GM18951 (cell line): ENCODE results near the gene GPATCH8.

ENCODE experiments used
- POLR2A ChIP-seq: IDR thresholded peaks from 4 replicates; pipeline ENCODE4 v1.6.1; 2011; ENCODE audit warnings: mild to moderate bottlenecking; ENCODE audit not compliant: insufficient read length, insufficient read depth; ENCODE audit errors: extremely low read depth
- in situ Hi-C: fragments of 300-500 bp; cut with MboI; formaldehyde crosslinking; loops from one replicate; pipeline ENCODE4 v1.12.0; 2022; ENCODE audit warnings: low sequenced_read_pairs, mixed read lengths, inconsistent platforms; ENCODE audit not compliant: unreplicated experiment

Gene GPATCH8

DNA sequence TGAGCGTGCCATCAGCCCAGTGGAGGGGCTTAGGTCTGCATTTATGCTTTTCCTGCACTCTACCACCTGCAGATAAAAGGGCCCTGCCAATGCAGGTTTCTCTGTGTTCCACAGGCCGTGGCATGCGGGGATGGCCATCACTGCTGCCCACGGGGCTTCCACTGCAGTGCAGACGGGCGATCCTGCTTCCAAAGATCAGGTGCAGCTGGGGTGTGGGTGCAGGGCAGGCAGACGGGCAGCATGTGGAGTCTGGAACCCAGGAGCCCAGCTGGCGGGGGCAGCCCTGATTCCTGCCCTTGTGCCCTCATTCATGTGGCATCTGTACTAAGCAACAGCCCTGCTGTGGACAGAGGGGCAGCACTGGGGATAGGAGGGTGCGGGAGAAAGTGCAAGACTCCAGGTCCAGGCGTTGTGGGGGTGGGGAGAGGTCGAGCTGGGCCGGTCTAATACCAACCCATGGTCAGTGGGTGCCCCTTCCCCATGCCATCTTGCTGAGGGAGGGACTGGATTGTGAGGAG lies 153.6 kb downstream of the GPATCH8 start:
- in situ Hi-C loops = loop anchor here (25.0 kb wide), 1 partner anchor 412 kb away; the partner anchor contains the start of gene PPY
- no peak for TF ChIP-seq POLR2A

DNA sequence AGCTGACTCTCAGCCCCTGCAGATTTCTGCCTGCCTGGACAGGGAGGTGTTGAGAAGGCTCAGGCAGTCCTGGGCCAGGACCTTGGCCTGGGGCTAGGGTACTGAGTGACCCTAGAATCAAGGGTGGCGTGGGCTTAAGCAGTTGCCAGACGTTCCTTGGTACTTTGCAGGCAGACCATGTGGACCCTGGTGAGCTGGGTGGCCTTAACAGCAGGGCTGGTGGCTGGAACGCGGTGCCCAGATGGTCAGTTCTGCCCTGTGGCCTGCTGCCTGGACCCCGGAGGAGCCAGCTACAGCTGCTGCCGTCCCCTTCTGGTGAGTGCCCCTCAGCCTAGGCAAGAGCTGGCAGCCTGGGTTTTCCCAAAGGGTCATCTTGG lies 154.2 kb downstream of the GPATCH8 start:
- TF ChIP-seq POLR2A = no peak
- in situ Hi-C loops = loop anchor here (25.0 kb wide), 1 partner anchor 412 kb away; the partner anchor contains the start of gene PPY

DNA sequence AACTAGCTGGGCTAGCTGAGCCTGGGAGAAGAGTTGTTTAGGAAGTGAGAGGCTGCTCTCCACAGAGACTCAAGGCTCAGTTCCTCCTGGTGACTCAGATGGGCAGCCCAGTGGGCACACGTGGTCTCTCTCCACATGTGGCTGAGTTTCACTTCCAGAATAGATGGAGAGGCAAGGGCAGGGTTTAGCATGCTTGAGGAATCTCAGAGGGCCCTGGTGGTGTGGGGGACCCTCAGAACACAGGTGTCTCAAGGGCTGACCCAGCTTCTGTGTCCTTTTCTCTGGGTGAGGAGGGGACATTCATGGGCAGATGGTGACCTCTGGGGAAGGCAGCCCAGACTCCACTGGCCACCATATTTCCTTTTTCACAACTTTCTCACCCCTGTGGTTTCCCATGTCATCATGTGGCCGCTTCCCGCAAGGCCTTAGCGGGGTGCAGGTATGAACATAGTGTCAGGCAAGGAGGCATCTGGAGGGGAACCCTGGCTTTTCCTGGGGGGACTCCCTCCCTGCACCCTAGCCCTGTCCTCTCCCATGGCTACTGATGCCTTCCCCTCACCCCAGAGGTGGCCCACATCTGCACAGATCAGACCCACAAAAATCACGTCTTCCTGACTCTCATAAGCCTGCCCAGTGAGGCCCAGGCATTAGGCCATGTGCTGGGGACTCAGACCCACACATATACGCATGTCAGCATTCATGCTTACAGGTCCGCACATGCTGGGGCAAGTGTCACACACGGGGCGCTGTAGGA lies 154.8 kb downstream of the GPATCH8 start:
- no peak for TF ChIP-seq POLR2A
- in situ Hi-C loops = loop anchor here (25.0 kb wide), 1 partner anchor 411 kb away; the partner anchor contains the start of gene PPY
